Kidney (tissue), 14 donors: ENCODE data around the gene CPSF2. TPM values are rescaled to one million over a fixed set of nuclear protein-coding genes. Genes with fewer than 3 reads are reported as not detected.
A peak's percentile ranks its signal among the peaks of the same experiment; 100 is the strongest.

Experiments
- DNase-seq, 5 donors: peaks; one replicate each; pipeline ENCODE4 v3.0.0-alpha.2; 2013 to 2020
- FAIRE-seq: peaks from 2 replicates; lab custom pipeline; 2012; peaks lifted over from hg19 to GRCh38; lab: Jason Lieb, UNC
- H3K27ac ChIP-seq, 2 donors: one replicate each; pipeline ENCODE4 v1.7.0; 2013; ENCODE audit warnings: low read depth in 2 of 2, low read length in 2 of 2, inconsistent platforms in 1 of 2
- H3K27me3 ChIP-seq: one replicate; pipeline ENCODE4 v1.7.1; 2013; ENCODE audit warnings: low read length, inconsistent platforms; ENCODE audit not compliant: control insufficient read depth, insufficient read depth
- H3K36me3 ChIP-seq, 3 donors: one replicate each; pipeline versions ENCODE4 v1.7.0 to v1.7.1; 2013; ENCODE audit warnings: low read length in 3 of 3, control low read depth in 1 of 3, inconsistent platforms in 1 of 3; ENCODE audit not compliant: insufficient read depth in 3 of 3, control insufficient read depth in 2 of 3
- H3K4me1 ChIP-seq, 3 donors: one replicate each; pipeline versions ENCODE4 v1.7.0 to v1.7.1; 2013; ENCODE audit warnings: low read length in 3 of 3, inconsistent platforms in 1 of 3, low read depth in 1 of 3; ENCODE audit not compliant: control insufficient read depth in 2 of 3, insufficient read depth in 2 of 3
- H3K4me3 ChIP-seq, 3 donors: one replicate each; pipeline versions ENCODE4 v1.7.0 to v1.8.1; 2013; ENCODE audit warnings: low read length in 3 of 3, control low read depth in 1 of 3, inconsistent platforms in 1 of 3
- H3K9ac ChIP-seq, 3 donors: one replicate each; pipeline versions ENCODE4 v1.7.0 to v1.7.1; 2013; ENCODE audit warnings: low read length in 3 of 3, control low read depth in 1 of 3, inconsistent platforms in 1 of 3
- H3K9me3 ChIP-seq, 3 donors: one replicate each; pipeline versions ENCODE4 v1.7.0 to v1.7.1; 2013; ENCODE audit warnings: low read length in 3 of 3, control low read depth in 1 of 3, inconsistent platforms in 1 of 3; ENCODE audit not compliant: control insufficient read depth in 2 of 3, insufficient read depth in 1 of 3
- CTCF ChIP-seq: IDR thresholded peaks from 3 replicates; pipeline ENCODE4 v1.5.1; 2012; ENCODE audit warnings: mild to moderate bottlenecking, moderate library complexity, borderline replicate concordance; ENCODE audit not compliant: insufficient read depth; ENCODE audit errors: extremely low read depth
- intact Hi-C: fragments of 100-400 bp; cut with DNase I; formaldehyde crosslinking; loops from one replicate; pipeline ENCODE4 v1.11.1; 2022
- polyA plus RNA-seq: library from polyadenylated mRNA; stranded (reverse); fragments of 350-450 nt; fragmentation: Illumina TruSeq; extraction: RNeasy Lipid Tissue Mini Kit (QIAGEN cat#74804); gene quantifications from one replicate; pipeline ENCODE4 v1.2.3, GENCODE V29; 2014; ENCODE audit warnings: low read depth, low replicate concordance; ENCODE audit not compliant: insufficient read depth
- total RNA-seq: library from RNA; stranded (reverse); fragmentation: NEBNext Ultra II Directional; extraction: Animal tissue kit (Norgen Biotek cat#: 25700); gene quantifications from one replicate; pipeline ENCODE4 v1.2.1, GENCODE V29; 2021
- donor health status: control.
- donor health status: control.
- donor health status: control.
- donor health status: control.
- donor health status: control.
- donor health status: DM: yes; HTN: yes; CAD: no.
- donor health status: Normal renal cell carcinoma (clear cell type).

The CPSF2 gene
- total and polyA plus RNA-seq, 2 donors from 2014 or later: 12.3 to 51.6 TPM

- Histone ChIP-seq H3K27ac (no peak overlapping the region), H3K4me1 (no peaks in the 10 kb centered on the region), H3K36me3 (peaks cover 3 to 8% (median 7%) of the 10 kb centered on the region in 3 donors), H3K4me3 (no peak overlapping the region), H3K9ac (no peak overlapping the region), H3K27me3 (no peaks in the 10 kb centered on the region), H3K9me3 (no peaks in the 10 kb centered on the region)
- intact Hi-C loops: no loop called here
- TF ChIP-seq CTCF: peak; percentile 5
- FAIRE-seq (peak; percentile 3), DNase-seq (no peak)
Observed at GRCh38 chr14:92093320-92093719, 28.4 kb upstream of the CPSF2 start.

- H3K9ac ChIP-seq: no peak overlapping the region
- peaks cover 0 to 2% (median under 1%) of the 10 kb centered on the region in 3 donors for H3K36me3 ChIP-seq
- peaks cover 0 to 2% (median 0%) of the 10 kb centered on the region in 3 donors for H3K4me1 ChIP-seq
- intact Hi-C loops: no loop called here
- TF ChIP-seq CTCF: no peak
- DNase-seq: no peak
- H3K9me3 ChIP-seq: no peaks in the 10 kb centered on the region
- no peak overlapping the region for H3K4me3 ChIP-seq
- H3K27ac ChIP-seq: no peak overlapping the region
- H3K27me3 ChIP-seq: no peaks in the 10 kb centered on the region
- no peak for FAIRE-seq
Observed at GRCh38 chr14:92099802-92100201, 22.0 kb upstream of the CPSF2 start.

- H3K27me3 ChIP-seq: no peaks in the 10 kb centered on the region
- no peaks in the 10 kb centered on the region for H3K9me3 ChIP-seq
- H3K27ac ChIP-seq: no peak overlapping the region
- DNase-seq (no peak), FAIRE-seq (no peak)
- no peak overlapping the region for H3K4me3 ChIP-seq
- H3K4me1 ChIP-seq: peaks cover 0 to 5% (median 3%) of the 10 kb centered on the region in 3 donors
- no peak for TF ChIP-seq CTCF
- intact Hi-C loops: no loop called here
- H3K9ac ChIP-seq: no peak overlapping the region
- H3K36me3 ChIP-seq: no peaks in the 10 kb centered on the region
Observed at GRCh38 chr14:92103363-92103989, 18.3 kb upstream of the CPSF2 start.
